ENCODE results near the gene NELL1.
"Not testable (repeated sequence)": the region's sequence is repeated elsewhere in the genome, so short reads cannot be mapped to it uniquely, and the experiment has no call there.

Gene NELL1

DNA sequence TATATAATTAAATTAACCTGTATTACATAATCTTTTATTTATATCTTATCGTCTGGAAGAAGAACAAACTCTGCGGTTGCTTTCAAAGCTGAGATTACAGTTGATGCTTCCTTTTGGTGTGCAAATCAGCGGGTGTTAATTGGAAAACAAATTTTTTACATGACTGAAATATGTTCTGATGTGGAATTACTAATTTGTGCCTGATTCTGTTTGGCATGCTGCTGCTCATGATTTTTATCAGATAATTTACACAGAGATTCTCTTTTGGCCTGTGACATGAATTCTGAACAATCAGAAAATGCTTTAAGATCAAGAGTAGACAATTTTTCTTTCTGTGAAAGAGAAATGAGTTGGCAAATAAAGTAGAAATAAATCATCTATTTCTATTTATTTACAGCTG, 510.8 kb downstream of the NELL1 start:
- FAIRE-seq (no peak), DNase-seq (ENCODE audit: low spot score) (no peak)

DNA sequence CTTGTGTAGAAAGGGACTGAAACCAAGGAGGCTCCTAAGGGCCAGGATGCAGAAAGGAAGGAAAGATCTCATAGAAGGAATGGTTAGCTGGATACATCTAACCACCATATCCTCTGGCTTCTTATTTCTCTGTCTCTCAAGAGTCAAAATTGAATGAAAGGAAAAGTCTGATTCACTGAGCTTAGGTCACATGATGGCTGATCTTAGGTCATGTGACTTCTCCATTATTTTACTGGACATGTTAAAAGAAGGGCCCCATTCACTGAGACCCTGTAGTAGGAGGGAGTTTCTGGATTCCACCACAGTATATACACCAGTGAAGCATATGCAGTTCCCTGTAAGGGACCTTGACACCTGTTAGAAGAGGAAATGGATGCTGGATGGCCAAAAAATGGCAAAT, 516.6 kb downstream of the NELL1 start:
- no peak for FAIRE-seq
- DNase-seq (ENCODE audit: low spot score): no peak

DNA sequence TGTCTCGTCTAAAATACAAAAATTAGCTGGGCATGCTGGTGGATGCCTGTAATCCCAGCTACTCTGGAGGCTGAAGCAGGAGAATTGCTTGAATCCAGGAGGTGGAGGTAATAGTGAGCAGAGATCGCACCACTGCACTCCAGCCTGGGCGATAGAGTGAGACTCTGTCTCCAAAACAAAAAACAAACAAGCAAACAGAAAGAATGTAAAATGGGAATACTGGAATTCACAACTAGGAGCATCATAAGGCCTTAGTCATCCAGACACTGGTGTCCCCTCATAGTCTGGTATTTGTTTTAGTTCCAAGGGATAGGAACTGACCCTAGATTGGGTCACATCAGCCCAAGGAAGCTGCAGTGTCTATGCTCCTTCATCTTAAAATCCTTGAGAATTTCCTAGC, 520.8 kb downstream of the NELL1 start:
- DNase-seq (ENCODE audit: low spot score) (no peak), FAIRE-seq (no peak)

DNA sequence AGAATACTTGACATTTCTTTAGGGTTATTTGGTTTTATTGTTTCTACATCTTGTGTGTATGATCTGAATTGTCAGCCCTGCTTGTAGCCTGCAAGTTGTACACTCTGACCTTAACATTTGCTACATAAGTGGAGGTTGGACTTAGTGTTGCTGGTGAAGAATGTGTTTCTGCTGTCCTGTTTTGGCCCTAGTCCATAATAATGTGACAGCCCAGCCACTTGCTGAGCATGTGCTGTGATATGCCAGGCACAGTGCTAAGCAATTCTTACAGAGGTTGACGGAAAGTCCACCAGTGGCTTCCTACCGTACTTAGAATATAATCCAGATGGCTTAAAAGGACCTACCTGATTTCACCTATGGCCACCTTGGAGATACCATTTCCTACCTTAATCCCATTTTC, 526.6 kb downstream of the NELL1 start:
- FAIRE-seq: no peak
- no peak for DNase-seq (ENCODE audit: low spot score)

DNA sequence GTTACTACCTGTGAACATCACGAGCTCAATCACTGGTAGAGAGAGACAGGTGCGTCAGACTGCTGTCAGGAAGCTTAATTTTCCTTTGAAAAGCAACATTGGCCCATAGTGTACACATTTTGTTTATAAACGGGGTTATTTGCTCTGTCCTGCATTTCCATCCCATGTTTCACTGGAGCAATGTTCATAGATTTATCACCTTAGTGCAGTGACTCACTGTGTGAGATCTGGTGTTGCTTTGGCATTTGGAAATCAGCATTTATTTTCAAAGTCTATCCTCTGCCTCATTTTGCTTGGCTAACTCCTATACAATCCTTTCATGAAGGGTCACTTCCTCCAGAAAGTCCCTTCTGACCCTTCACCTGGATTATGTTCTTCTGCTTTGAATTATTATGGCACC, 529.1 kb downstream of the NELL1 start:
- FAIRE-seq: no peak

DNA sequence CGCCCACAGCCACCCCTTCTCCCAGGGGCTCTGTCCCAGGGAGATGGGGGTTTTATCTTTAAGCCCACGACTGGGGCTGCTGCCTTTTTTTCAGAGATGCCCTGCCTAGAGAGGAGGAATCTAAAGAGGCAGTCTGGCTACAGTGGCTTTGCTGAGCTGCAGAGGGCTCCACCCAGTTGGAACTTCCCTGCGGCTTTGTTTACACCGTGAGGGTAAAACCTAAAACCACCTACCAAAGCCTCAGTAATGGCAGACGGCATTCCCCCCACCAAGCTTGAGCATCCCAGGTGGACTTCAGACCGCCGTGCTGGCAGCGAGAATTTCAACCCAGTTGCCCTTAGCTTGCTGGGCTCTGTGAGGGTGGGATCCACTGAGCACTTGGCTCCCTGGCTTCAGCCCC, 535.8 kb downstream of the NELL1 start:
- DNase-seq (ENCODE audit: low spot score) (no peak), FAIRE-seq (no peak)

More for the DNA sequence above, 529.1 kb downstream of the NELL1 start:
- DNase-seq (ENCODE audit: low spot score): no peak

DNA sequence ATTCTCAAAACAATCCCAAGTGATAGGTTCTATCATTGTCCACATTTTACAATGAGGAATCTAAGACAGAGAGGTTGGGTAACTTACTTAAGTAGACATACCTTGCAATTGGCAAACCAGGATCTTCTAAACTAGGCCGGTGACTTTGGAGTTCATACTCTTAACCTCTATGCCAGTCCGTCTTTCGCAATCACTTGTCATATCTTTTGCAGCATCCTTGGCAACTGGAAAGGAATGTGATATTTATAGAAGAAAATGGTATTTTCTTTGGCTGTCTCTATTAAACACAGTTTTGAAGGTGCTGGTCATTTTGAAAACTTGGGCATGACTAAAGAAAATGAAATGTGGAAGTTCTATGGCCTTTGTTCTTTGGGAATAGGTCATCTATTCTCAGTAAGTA, 556.5 kb downstream of the NELL1 start:
- no peak for FAIRE-seq

DNA sequence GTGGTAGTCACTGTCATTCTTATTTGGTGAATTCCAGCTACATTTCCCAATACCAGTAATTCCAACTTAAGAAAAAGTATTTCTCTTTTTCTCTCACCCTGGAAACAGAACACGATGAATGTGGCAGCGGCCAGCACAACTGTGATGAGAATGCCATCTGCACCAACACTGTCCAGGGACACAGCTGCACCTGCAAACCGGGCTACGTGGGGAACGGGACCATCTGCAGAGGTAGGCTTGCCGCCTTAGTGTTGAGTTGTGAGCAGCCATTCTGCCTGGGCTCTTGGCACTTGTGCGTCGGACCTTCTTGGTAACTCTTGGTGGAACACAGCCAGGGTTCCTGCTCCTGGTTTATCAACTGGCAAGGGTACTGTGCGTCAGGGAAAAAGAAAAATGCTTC, 559.8 kb downstream of the NELL1 start:
- DNase-seq (ENCODE audit: low spot score) (no peak), FAIRE-seq (no peak)

More for the DNA sequence above, 556.5 kb downstream of the NELL1 start:
- DNase-seq (ENCODE audit: low spot score): no peak

DNA sequence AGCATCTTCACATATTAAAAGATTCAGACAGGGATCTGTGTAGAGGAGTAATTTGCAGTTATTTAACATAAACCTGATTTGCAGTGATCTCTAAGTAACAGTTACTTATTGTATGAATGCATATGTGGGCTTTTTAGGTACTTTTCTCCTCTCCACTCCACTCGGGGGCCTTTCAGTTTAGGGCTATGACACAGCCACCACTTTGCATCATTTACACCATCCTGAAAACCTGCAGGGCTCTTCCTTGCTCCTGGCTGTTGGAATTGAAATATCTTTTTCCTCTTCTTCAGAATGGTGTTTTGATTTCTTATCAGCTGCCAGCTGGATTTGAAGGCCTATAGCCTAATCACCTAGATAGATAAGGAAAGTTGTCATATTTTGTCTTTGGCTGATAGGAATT, 580.8 kb downstream of the NELL1 start:
- DNase-seq (ENCODE audit: low spot score) (no peak), FAIRE-seq (no peak)

DNA sequence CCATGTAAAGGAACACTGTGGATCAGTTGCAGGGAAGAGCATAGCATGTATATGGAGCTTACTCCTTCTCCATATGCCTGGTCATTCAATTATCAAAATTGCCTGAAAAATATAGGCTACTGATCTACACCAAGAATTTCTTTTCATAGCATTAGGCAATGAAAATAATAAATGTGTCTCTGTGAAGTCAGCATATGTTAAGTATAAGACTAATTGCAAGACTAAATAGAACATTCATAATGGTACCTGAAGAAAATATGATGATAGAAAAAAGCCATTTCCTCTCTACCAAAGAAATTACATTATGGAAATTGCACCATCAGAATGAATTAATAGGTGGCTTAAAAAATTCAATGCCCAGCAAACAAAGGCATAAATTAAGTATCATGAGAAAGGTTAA, 584.7 kb downstream of the NELL1 start:
- no peak for FAIRE-seq
- DNase-seq (ENCODE audit: low spot score): no peak

DNA sequence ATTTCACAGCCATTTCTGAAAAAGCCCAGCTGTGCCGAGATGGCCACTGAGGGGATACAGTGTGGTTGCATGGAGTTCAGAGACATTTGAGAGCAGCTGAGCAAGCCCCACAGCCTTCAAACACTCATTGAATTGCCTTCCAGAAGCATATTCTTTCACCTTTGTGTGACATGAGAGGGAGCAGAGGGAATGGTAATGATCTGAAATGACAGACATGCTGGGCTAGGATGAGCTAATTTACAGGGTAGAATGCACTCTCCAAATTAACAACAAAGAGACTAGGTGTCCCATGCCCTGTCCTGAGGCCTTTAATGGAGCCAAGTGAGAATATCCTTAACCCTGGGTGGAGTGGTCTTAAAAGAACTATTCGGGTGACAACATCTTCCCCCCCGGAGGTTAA, 585.4 kb downstream of the NELL1 start:
- no peak for FAIRE-seq

DNA sequence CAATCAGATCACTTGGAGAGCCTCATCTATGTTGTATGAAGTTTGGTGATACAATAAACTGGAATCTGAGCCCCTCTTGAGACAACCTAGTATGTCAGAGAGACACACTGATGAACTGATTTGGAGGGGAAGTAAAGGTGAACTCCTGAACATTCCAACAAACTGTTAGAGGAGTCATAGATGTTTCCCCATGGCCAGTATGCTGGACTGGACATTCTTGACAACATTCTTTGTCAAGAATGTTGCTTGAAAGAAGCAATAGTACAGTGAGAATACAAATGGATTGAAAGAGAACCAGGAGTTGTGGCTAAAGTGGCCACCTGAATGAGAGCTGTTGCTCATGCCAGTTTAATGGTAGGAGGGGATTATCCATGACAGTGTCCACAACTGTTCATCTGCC, 588.1 kb downstream of the NELL1 start:
- no peak for DNase-seq (ENCODE audit: low spot score)
- FAIRE-seq: no peak

More for the DNA sequence above, 585.4 kb downstream of the NELL1 start:
- DNase-seq (ENCODE audit: low spot score): no peak

DNA sequence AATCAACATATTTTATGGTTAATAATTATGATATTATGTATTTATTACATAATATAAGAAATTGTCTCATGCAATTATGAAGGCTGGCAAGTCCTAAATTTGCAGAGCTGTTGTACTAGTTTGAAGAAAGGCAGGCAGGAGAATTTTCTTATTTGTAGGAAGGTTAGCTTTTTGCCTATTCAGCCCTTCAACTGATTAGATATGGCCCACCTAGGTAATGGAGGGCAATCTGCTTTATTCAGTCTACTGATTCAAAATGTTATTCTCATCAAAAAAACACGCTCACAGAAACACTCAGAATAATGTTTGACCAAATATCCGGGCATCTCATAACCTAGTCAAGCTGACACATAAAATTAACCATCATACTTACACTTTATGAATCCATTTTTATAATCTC, 589.0 kb downstream of the NELL1 start:
- FAIRE-seq: no peak
- no peak for DNase-seq (ENCODE audit: low spot score)

DNA sequence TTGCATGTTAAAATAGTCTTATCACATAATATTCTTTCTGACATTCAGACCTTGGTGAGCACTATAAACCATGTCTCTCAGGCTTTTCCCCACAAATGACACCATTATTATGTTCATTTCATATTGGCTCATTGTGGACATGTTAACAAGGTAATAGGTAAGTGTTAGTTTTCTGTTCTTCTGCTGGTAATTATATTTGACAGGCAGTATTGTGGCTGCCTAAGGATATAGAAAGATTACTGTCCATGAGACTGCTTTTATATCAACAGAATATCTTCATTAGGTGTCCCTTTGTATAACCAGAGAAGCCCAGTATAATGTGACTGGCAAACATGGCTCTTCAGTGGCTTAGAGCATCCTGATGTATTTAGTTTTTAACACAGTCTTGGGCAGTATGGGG, 590.7 kb downstream of the NELL1 start:
- no peak for FAIRE-seq
- DNase-seq (ENCODE audit: low spot score): no peak

DNA sequence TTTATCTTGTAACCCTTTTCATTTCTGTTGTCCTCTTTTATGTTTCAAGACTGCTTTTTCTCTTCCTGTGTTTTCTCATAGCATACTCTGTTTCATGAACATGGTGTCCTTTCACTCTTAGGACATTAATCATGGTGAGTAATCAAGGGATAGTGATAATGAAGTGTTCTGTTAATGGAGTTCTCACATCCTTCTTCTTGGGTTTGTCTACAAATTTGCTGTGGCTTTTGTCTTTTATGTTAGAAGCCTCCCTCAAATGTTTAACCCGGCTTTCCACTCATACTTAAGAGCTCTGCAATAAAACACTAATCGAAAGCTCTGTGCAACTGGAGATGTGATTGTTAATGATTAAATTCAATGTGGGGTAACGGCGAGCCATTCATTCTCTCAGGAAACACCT, 593.6 kb downstream of the NELL1 start:
- DNase-seq (ENCODE audit: low spot score): no peak
- no peak for FAIRE-seq

DNA sequence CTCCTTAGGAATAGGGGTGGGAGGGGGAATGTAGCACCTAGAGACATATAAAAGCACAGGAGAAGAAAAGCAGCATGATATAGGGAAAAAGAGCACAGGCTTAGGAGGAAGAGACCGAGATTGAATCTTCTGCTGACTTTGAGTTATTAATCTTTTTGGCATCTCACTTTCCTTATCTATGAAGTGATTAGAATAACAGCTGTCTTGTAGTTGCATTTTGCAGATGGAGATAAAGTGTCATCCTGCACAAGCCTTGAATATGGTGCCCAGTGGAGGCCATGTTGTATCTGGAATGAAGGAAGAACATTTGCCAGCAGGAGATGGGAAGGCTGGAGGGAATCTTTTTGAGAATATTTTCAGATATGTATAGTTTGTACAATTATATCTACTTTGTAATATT, 594.7 kb downstream of the NELL1 start:
- no peak for FAIRE-seq
- DNase-seq (ENCODE audit: low spot score): no peak

DNA sequence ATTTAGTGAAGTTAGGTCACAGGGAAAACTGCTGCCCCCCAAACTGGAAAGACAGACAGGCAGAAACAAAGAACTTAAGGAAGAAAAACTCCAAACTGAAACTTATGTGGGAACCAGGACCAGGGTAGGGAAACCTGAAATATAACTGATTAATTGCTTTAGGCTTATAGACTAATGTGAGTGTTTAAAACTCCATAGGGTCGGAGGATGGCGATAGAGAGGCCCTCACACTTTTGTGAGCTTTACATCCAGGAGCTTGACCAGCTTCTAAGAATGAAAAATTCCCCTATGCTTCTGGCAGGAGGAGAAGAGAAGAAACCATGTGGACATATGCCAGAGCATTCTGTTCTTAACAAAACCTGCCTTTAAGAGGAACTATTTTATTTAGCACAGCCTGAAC, 598.6 kb downstream of the NELL1 start:
- FAIRE-seq (no peak), DNase-seq (ENCODE audit: low spot score) (no peak)

DNA sequence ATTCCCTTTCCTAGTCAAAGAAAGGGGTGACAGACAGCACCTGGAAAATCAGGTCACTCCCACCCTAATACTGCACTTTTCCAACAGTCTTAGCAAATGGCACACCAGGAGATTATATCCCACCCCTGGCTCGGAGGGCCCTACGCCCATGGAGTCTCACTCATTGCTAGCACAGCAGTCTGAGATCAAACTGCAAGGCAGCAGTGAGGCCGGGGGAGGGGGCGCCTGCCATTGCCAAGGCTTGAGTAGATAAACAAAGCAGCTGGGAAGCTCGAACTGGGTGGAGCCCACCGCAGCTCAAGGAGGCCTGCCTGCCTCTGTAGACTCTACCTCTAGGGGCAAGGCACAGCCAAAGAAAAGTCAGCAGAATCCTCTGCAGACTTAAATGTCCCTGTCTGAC, 602.8 kb downstream of the NELL1 start:
- FAIRE-seq: not testable (repeated sequence)

DNA sequence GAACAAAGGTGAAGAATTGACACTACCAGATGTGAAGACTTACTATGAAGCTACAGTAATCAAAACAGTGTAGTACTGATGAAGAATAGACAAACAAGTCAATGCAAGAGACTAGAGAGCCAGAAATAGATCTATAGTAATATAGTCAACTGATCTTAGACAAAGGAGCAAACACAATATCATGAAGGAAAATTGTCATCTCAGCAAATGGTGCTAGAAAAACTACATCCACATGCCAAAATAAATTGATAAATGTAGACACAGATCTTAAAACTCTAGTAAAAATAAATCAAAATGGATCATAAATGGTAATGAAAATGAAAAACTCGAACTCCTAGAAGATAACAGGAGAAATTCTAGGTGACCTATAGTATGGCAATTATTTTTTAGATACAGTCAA, 609.5 kb downstream of the NELL1 start:
- FAIRE-seq: no peak

More for the DNA sequence above, 602.8 kb downstream of the NELL1 start:
- DNase-seq (ENCODE audit: low spot score): not testable (repeated sequence)

DNA sequence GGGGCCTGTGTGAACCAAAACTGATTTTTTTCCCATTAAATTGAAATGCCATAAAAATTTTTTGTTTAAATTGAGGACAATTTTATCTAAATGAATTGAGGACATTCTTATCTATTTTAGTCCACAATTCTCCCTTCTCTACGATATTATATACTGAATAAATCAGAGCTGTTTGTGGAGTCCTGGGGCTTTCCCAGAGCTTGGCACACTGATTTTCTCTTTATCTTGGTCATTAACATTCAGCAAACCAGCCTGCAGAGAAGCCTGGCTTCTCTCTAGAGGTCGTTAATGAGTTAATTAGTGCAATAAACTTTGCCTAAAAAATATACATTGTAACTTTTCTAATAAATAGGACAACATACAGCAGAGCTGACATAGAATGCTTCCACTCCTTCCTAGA, 615.7 kb downstream of the NELL1 start:
- FAIRE-seq: no peak

More for the DNA sequence above, 609.5 kb downstream of the NELL1 start:
- DNase-seq (ENCODE audit: low spot score): no peak

DNA sequence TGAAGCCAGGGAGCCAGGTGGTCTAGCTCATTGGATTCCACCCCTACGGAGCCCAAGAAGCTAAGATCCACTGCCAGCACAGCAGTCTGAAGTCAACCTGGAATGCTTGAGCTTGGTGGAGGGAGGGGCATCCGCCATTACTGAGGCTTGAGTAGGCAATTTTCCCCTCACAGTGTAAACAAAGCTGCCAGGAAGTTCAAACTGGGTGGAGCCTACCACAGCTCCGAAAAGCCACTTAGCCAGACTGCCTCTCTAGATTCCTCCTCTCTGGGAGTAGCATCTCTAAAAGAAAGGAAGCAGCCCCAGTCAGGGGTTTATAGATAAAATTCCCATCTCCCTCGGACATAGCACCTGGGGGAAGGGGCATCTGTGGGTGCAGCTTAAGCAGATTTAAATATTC, 620.3 kb downstream of the NELL1 start:
- DNase-seq (ENCODE audit: low spot score) (no peak), FAIRE-seq (no peak)

More for the DNA sequence above, 615.7 kb downstream of the NELL1 start:
- no peak for DNase-seq (ENCODE audit: low spot score)

DNA sequence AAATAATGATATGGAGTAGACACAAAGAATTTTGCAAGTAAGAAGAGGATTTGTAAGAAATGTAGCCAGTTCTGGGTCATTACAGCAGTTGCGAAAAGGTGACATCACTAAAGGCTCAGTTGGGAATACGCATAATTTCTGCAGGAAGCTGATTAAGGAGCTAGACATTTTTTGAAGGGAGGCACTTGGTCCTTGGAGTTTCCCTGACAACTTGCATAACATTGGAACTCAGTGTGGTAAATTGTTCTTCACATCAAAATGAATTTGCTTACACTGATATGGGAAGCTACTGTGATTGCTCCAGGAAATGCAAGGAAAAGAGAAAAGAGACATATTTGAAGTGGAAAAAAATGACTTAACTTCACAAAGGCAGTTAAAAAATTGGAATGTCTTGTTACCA, 626.1 kb downstream of the NELL1 start:
- FAIRE-seq: no peak
- no peak for DNase-seq (ENCODE audit: low spot score)

DNA sequence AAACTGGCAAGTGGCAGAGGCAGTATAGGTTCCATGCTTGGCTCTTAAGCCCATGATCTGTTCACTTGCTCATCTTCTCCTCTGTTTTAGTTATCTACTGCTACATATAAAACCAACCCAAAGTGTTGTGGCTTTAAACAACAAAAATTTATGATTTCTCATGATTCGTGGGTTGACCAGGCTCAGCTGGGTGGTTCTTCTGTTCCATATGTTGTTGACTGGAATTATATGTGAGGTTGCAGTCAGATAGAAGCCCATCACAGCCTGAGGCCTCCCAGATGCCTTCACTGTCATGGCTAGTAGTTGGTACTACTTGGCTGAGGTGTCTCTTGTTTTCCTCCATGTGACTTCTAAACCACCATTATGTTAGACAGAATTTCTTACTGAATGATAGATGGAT, 632.6 kb downstream of the NELL1 start:
- DNase-seq (ENCODE audit: low spot score) (no peak), FAIRE-seq (no peak)

DNA sequence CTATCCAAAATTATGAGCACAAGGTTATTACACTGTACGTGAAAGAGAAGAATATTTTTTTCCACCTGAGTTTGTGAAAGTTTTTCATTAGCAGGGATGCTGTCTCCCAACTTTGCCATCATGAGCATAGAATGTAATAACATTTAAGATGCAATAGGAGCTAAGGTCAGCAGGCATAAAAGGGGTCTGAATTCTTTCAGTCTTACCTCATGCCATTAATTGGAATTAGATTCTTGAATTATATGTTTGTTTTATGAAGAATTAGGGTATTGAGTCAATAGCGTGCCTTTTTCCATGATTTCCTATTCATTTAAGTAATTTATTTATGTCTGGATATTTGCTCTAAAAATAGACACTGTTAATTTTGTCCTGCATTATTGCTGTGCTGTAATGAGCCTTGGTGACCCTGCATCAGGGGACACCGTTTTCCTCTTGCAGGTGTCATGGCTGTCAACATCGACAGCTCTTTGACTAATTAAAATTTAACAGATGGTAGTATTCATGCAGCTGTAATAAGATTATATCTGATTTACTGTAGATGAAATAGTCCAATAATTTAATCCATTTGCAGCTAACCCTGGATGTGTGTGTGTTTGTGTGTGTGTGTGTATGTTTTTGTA, 637.5 kb downstream of the NELL1 start:
- DNase-seq (ENCODE audit: low spot score) (no peak), FAIRE-seq (no peak)
